ENCODE measurements around the gene ABCA6. TPM values are rescaled to one million over a fixed set of nuclear protein-coding genes. Genes with fewer than 3 reads are reported as not detected.
"Not testable (repeated sequence)": the region's sequence is repeated elsewhere in the genome, so short reads cannot be mapped to it uniquely, and the experiment has no call there.

The ABCA6 gene
- total and polyA plus RNA-seq, 2 of the 13 experiments (the other 11 are each of a cell fraction or from before 2014, with no cell fraction given) = 0.05 to 0.11 TPM

GRCh38 chr17:69072803-69073256, 68.9 kb downstream of the ABCA6 start (continued):
- not testable (repeated sequence) for TF ChIP-seq NONO (IDR thresholded peaks at IDR 0.05); ZHX2 (IDR thresholded peaks at IDR 0.05; ENCODE audit: low read depth)
- 0 out of 2 replicates have a peak, but pooled peaks have one; percentile 33 for TF ChIP-seq NONO (CRISPR knock-in tag; conservative IDR thresholded peaks at IDR 0.05)
- peak; percentile 95 for TF ChIP-seq FOXA3 (CRISPR knock-in tag; IDR thresholded peaks at IDR 0.05)
- peak; percentile 89 for TF ChIP-seq NKX3-1 (CRISPR knock-in tag; IDR thresholded peaks at IDR 0.05)
- peak; percentile 63; the same call in 1 of the 2 replicates for TF ChIP-seq ZNF205 (CRISPR knock-in tag; IDR thresholded peaks at IDR 0.05)
- peak; percentile 68; the same call in 1 of the 2 replicates for TF ChIP-seq ZNF749 (CRISPR knock-in tag; IDR thresholded peaks at IDR 0.05; ENCODE audit: borderline replicate concordance)
- TF ChIP-seq E2F1 (CRISPR knock-in tag; IDR thresholded peaks at IDR 0.05) = 0 out of 2 replicates have a peak, but pooled peaks have one; percentile 30
- TF ChIP-seq TFDP1 (CRISPR knock-in tag; IDR thresholded peaks at IDR 0.05; ENCODE audit: borderline replicate concordance) = peak; percentile 44; the same call in 1 of the 2 replicates
- TF ChIP-seq HOMEZ (CRISPR knock-in tag; IDR thresholded peaks at IDR 0.05; ENCODE audit: low read depth) = peak; percentile 95; the same call in 1 of the 2 replicates
- peak; percentile 87; the same call in 1 of the 2 replicates for TF ChIP-seq ZHX2 (CRISPR knock-in tag; IDR thresholded peaks at IDR 0.05; ENCODE audit: borderline replicate concordance)
- TF ChIP-seq SMARCC2 (IDR thresholded peaks at IDR 0.05) = 0 out of 2 replicates have a peak, but pooled peaks have one; percentile 71
- 0 out of 2 replicates have a peak, but pooled peaks have one; percentile 62 for TF ChIP-seq SALL2 (CRISPR knock-in tag; IDR thresholded peaks at IDR 0.05)
- peak; percentile 85 for TF ChIP-seq HOXD1 (CRISPR knock-in tag; IDR thresholded peaks at IDR 0.05)
- TF ChIP-seq ZNF614 (CRISPR knock-in tag; IDR thresholded peaks at IDR 0.05; ENCODE audit: borderline replicate concordance) = peak; percentile 78; the same call in 1 of the 2 replicates
- TF ChIP-seq TFE3 (CRISPR knock-in tag; IDR thresholded peaks at IDR 0.05) = peak; percentile 51; the same call in 1 of the 2 replicates

All from HepG2 (cell line).